Loucy (cell line): Measurements from ENCODE around the gene OSBPL8.

ENCODE experiments used
- EZH2phosphoT487 ChIP-seq: fragments of 200-600 bp; IDR thresholded peaks from 2 replicates; pipeline ENCODE4 v1.6.1; 2018; ENCODE audit warnings: antibody characterized with exemption, mild to moderate bottlenecking, moderate library complexity, borderline replicate concordance
- TF ChIP-seq, protein P1 (sequence below): fragments of 200-600 bp; sonication (generic); conservative IDR thresholded peaks from 2 replicates; pipeline ENCODE4 v1.5.1; 2014; ENCODE audit warnings: mild to moderate bottlenecking, antibody characterized with exemption, low read length

DNA sequence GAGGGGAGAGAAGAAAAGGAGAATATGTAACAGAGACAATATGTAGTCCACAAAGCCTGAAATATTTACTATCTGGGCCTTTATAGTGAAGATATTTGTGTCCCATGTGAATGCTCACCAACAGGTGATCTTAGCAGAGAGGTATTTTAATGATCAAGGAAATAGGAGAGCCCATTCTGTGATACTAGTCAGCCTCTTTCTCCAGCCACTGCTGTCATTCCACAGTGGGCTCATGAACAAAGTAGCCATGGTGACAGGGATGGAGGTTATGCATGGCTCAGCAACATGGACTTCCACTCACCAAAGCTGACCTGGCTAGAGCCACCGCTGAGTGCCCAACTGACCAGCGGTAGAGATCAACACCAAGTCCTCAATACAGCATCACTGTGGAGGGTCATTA lies 58.2 kb downstream of the OSBPL8 start:
- TF ChIP-seq, protein P1, sequence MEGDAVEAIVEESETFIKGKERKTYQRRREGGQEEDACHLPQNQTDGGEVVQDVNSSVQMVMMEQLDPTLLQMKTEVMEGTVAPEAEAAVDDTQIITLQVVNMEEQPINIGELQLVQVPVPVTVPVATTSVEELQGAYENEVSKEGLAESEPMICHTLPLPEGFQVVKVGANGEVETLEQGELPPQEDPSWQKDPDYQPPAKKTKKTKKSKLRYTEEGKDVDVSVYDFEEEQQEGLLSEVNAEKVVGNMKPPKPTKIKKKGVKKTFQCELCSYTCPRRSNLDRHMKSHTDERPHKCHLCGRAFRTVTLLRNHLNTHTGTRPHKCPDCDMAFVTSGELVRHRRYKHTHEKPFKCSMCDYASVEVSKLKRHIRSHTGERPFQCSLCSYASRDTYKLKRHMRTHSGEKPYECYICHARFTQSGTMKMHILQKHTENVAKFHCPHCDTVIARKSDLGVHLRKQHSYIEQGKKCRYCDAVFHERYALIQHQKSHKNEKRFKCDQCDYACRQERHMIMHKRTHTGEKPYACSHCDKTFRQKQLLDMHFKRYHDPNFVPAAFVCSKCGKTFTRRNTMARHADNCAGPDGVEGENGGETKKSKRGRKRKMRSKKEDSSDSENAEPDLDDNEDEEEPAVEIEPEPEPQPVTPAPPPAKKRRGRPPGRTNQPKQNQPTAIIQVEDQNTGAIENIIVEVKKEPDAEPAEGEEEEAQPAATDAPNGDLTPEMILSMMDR: no peak
- TF ChIP-seq EZH2phosphoT487: no peak
